Gastrocnemius medialis (tissue), 4 donors: ENCODE data around the gene CD22.

Experiments used
- POLR2A ChIP-seq, 2 donors: fragments of 450-650 bp; IDR thresholded peaks; one replicate each; pipeline ENCODE4 v1.6.1; 2017; ENCODE audit warnings: antibody characterized with exemption in 2 of 2, mild to moderate bottlenecking in 2 of 2, moderate library complexity in 2 of 2
- TF ChIP-seq, protein P1 (sequence below), 5 experiments: fragments of 450-650 bp in 3 of 5; fragments of 200-600 bp in 2 of 5; sonication (generic) in 2 of 5; IDR thresholded peaks in 4 of 5; conservative IDR thresholded peaks in 1 of 5; 1 replicate in 4 of 5; 2 replicates in 1 of 5; pipeline ENCODE4 v1.5.1; 2016 to 2019; ENCODE audit warnings: antibody characterized with exemption in 5 of 5, mild to moderate bottlenecking in 3 of 5, moderate library complexity in 3 of 5

DNA sequence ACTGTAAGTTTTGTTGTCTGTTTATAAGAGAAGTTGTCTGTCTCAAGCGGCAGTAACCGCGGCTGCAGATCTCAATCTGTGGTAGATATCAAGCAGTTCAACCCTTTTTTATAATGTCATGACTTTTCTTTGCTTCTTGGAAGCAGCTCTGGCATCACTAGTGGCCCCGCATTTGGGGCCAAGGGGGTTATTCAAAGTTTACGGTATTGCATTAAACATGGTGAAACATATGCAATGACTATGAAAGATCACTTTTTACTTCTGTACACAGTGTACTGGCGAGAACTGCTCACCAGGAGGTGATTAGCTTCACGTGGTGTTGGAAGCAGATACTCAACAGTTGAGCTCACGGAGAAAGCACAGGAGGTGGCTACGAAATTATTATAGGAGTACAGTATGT lies 24.6 kb downstream of the CD22 start:
- TF ChIP-seq, protein P1, sequence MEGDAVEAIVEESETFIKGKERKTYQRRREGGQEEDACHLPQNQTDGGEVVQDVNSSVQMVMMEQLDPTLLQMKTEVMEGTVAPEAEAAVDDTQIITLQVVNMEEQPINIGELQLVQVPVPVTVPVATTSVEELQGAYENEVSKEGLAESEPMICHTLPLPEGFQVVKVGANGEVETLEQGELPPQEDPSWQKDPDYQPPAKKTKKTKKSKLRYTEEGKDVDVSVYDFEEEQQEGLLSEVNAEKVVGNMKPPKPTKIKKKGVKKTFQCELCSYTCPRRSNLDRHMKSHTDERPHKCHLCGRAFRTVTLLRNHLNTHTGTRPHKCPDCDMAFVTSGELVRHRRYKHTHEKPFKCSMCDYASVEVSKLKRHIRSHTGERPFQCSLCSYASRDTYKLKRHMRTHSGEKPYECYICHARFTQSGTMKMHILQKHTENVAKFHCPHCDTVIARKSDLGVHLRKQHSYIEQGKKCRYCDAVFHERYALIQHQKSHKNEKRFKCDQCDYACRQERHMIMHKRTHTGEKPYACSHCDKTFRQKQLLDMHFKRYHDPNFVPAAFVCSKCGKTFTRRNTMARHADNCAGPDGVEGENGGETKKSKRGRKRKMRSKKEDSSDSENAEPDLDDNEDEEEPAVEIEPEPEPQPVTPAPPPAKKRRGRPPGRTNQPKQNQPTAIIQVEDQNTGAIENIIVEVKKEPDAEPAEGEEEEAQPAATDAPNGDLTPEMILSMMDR (IDR thresholded peaks at IDR 0.05 in 4 of 5, conservative IDR thresholded peaks at IDR 0.05 in 1 of 5), result no peak
- TF ChIP-seq POLR2A (IDR thresholded peaks at IDR 0.05), result no peak
